Femur (tissue), 1 donor: ENCODE data around the gene MAP6.
A peak's percentile ranks its signal among the peaks of the same experiment; 100 is the strongest.

Experiments used
- DNase-seq: peaks from one replicate; pipeline ENCODE4 v3.0.0-alpha.2; 2017

Gene MAP6

DNA sequence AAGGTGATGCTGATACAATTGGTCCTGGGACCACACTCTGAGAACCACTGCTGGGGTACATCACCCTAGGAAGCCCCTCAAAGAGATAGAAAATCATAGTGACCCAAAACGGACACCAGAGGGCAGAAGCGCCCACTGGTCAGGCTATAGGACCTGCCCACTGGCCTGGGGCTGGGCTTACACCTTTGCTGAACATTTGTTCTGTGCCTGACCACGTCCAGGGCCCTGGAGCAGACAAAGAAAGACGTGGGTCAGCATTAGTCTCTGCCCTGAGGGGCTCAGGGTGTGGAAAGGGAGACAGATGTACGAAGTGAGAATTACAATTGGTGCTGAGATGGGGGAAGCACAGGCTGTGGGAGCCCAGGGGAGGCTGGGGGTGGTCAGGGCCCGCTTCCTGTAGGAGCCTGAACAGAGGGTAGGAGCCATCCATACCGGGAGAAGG lies 121.2 kb downstream of the MAP6 start:
- peak; percentile 85 for DNase-seq

- DNase-seq = no peak
Measured at GRCh38 chr11:75547177-75547576, 121.7 kb downstream of the MAP6 start.

GRCh38 chr11:75543806-75544205 lies 125.0 kb downstream of the MAP6 start:
- no peak for DNase-seq

DNA sequence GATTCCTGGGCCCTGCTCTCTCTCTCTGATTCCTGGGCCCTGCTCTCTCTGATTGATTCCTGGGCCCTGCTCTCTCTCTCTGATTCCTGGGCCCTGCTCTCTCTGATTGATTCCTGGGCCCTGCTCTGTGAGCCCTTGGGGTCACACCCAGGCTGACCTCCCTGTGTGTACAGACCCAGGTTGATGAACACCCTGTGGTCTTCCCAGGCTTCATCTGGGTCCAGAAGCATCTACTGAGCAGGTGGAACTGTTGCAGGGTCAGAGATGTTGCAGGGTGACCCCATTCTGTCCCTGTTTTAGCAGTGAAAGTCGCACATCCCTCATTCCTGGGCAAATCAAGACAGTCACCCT lies 126.8 kb downstream of the MAP6 start:
- no peak for DNase-seq

- DNase-seq = no peak
Measured at GRCh38 chr11:75541193-75542087, 127.4 kb downstream of the MAP6 start.

GRCh38 chr11:75539459-75540334 lies 129.1 kb downstream of the MAP6 start:
- no peak for DNase-seq

- no peak for DNase-seq
Measured at GRCh38 chr11:75538150-75538942, 130.5 kb downstream of the MAP6 start.

DNA sequence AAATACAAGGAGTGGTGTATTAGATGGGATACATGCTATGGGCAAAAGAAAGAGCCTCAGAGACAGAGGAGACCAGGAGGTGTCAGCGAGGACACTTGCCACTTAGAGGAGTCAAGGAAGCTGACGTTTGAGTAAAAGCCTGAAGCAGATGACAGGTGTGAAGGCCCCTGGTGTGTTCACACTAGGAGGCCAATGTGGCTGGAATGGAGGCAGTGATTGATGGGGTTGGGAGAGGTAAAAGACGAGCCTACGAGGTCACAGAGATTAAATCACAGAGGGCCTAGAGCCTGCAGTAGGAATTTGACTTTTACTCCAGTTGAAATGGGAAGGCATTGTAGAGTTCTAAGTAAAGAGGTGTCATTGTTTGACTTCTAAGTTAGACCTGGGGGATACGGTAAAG lies 131.1 kb downstream of the MAP6 start:
- DNase-seq = no peak
